ENCODE results near the gene PHF2. TPM values are rescaled to one million over a fixed set of nuclear protein-coding genes. Genes with fewer than 3 reads are reported as not detected.

PHF2 gene
- total RNA-seq, 3 donors from 2014 or later, result 24.8 to 26.9 (median 25.9) TPM

DNA sequence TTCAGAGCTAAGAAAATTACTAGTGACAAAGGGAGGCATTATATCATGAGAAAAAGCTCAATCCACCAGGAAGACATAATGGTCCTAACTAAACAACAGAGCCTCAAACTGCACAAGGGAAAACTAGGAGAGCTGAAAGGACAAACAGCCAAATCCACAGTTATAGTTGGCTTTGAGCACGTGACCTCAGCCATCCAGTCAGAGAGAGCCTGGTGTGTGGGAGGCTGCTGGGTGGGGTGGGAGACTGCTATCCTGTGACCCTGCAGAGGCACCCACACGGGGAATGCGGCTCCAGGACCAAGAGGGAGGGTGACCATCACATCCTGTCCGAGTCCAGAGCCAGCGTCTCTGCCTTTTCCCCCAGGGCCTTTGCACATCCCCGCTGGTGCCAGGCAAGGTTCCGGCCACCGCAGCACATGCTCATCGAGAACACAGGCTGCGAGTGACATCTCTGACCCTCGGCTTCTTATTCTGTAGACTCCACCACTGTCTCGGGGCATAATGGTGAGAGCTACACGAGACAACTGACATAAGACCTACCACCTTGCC lies 145.1 kb downstream of the PHF2 start:
- intact Hi-C loops (cut with DNase I; ENCODE audit: low total_unique reads), result no loop called here
- Histone ChIP-seq H3K4me1 (no peaks in the 10 kb centered on the region), H3K27me3 (no peaks in the 10 kb centered on the region), H3K36me3 (no peaks in the 10 kb centered on the region), H3K4me3 (no peak overlapping the region), H3K27ac (no peak overlapping the region), H3K9me3 (peaks cover 10 to 26% of the 10 kb centered on the region in 2 donors)
- no peak for TF ChIP-seq POLR2AphosphoS5 (IDR thresholded peaks at IDR 0.05)
- TF ChIP-seq, protein P1, sequence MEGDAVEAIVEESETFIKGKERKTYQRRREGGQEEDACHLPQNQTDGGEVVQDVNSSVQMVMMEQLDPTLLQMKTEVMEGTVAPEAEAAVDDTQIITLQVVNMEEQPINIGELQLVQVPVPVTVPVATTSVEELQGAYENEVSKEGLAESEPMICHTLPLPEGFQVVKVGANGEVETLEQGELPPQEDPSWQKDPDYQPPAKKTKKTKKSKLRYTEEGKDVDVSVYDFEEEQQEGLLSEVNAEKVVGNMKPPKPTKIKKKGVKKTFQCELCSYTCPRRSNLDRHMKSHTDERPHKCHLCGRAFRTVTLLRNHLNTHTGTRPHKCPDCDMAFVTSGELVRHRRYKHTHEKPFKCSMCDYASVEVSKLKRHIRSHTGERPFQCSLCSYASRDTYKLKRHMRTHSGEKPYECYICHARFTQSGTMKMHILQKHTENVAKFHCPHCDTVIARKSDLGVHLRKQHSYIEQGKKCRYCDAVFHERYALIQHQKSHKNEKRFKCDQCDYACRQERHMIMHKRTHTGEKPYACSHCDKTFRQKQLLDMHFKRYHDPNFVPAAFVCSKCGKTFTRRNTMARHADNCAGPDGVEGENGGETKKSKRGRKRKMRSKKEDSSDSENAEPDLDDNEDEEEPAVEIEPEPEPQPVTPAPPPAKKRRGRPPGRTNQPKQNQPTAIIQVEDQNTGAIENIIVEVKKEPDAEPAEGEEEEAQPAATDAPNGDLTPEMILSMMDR (IDR thresholded peaks at IDR 0.05), result no peak
- no peak for TF ChIP-seq POLR2A (IDR thresholded peaks at IDR 0.05)
- DNase-seq (ENCODE audit: low spot score in 2 of 2), result no peak

- no peak for DNase-seq (ENCODE audit: low spot score in 2 of 2)
- Histone ChIP-seq H3K9me3 (peaks cover 10 to 22% of the 10 kb centered on the region in 2 donors), H3K27me3 (peaks cover 0 to 11% of the 10 kb centered on the region in 2 donors), H3K27ac (no peak overlapping the region), H3K4me1 (no peaks in the 10 kb centered on the region), H3K36me3 (no peaks in the 10 kb centered on the region), H3K4me3 (no peak overlapping the region)
- intact Hi-C loops (cut with DNase I; ENCODE audit: low total_unique reads), result no loop called here
- TF ChIP-seq POLR2A (IDR thresholded peaks at IDR 0.05), result no peak
Measured at GRCh38 chr9:93724852-93725251, 148.5 kb downstream of the PHF2 start.

DNA sequence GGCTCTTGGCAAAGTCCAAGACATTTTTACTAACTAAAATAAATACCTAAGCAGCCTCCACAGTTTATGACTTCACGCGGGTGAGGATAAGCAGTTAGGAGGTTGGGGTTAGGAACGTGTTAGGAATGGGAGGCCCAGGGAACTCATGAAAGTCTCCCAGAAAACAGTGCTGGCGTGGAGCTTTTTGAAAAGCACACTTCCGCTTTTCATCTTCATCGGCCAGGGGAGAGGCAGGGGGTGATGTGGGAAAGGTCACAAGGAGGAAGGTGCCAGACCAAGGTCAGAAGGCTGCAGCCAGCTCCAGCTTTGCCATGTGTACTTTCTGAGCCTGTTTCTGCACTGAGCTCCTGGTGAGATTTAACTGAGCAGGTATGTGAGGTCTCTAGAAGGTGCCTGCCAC lies 149.0 kb downstream of the PHF2 start:
- no peaks in the 10 kb centered on the region for H3K4me1 ChIP-seq
- no peaks in the 10 kb centered on the region for H3K36me3 ChIP-seq
- peaks cover 10 to 22% of the 10 kb centered on the region in 2 donors for H3K9me3 ChIP-seq
- intact Hi-C loops (cut with DNase I; ENCODE audit: low total_unique reads), result no loop called here
- TF ChIP-seq, protein P1 (IDR thresholded peaks at IDR 0.05), result no peak
- no peak for TF ChIP-seq POLR2A (IDR thresholded peaks at IDR 0.05)
- no peak for TF ChIP-seq POLR2AphosphoS5 (IDR thresholded peaks at IDR 0.05)
- H3K4me3 ChIP-seq, result no peak overlapping the region
- peaks cover 0 to 12% of the 10 kb centered on the region in 2 donors for H3K27me3 ChIP-seq
- DNase-seq (ENCODE audit: low spot score in 2 of 2), result no peak
- H3K27ac ChIP-seq, result no peak overlapping the region

DNA sequence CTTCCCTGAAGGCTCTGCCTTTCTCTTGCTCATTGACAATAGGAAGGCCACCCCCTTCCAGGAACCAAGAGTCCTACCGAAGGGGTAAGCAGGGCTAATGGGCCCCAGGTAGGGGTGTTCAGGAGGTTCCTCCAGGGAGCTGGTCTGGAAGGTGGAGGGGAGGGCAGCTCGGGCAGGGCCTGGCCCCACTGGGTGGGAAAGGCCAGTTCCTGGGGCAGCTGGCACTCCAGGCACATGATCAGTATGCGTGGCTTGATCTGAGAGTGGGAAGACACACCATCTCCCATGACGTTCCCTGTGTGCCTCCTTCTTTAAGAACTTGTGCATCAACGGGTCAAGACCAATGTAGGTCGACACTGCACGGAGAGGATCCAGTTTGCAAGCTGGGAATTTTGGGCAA lies 149.8 kb downstream of the PHF2 start:
- Histone ChIP-seq H3K9me3 (peaks cover 11 to 27% of the 10 kb centered on the region in 2 donors), H3K4me1 (no peaks in the 10 kb centered on the region), H3K27ac (no peak overlapping the region), H3K27me3 (peaks cover 0 to 12% of the 10 kb centered on the region in 2 donors), H3K36me3 (no peaks in the 10 kb centered on the region), H3K4me3 (no peak overlapping the region)
- TF ChIP-seq POLR2A (IDR thresholded peaks at IDR 0.05), result no peak
- TF ChIP-seq, protein P1 (IDR thresholded peaks at IDR 0.05), result no peak
- no peak for TF ChIP-seq POLR2AphosphoS5 (IDR thresholded peaks at IDR 0.05)
- no peak for DNase-seq (ENCODE audit: low spot score in 2 of 2)
- intact Hi-C loops (cut with DNase I; ENCODE audit: low total_unique reads), result no loop called here

Other genes starting within 250 kb of the PHF2 start
- gene FAM120A, start 124.9 kb upstream of the PHF2 start, total RNA-seq, result 100 to 1,000 TPM in 1 of 3 donors, 10 to 100 TPM in 2; 71.0 to 103 (median 89.6) TPM
- gene FAM120AOS, start 123.0 kb upstream of the PHF2 start, total RNA-seq, result 10 to 100 TPM; 60.3 to 70.4 (median 62.9) TPM

Data from breast epithelium (tissue), 4 donors.